ENCODE measurements around the gene SERHL2. TPM values are rescaled to one million over a fixed set of nuclear protein-coding genes. Genes with fewer than 3 reads are reported as not detected.
"Not testable (repeated sequence)": the region's sequence is repeated elsewhere in the genome, so short reads cannot be mapped to it uniquely, and the experiment has no call there.

Gene SERHL2
- total and polyA plus RNA-seq, 8 donors, result 0.23 to 3.6 (median 0.72) TPM

GRCh38 chr22:42522546-42522945, 31.2 kb upstream of the SERHL2 start:
- no peak for TF ChIP-seq CTCF (IDR thresholded peaks at IDR 0.05)
- FAIRE-seq, result no peak
- 91 to 96% methylated on average over 12 to 15 of the region's 15 CpGs for WGBS, 2 donors

GRCh38 chr22:42528591-42529307, 25.0 kb upstream of the SERHL2 start:
- intact Hi-C loops (cut with DNase I), result no loop called here
- no peaks in the 10 kb centered on the region for H3K9me3 ChIP-seq
- no peak overlapping the region for H3K4me3 ChIP-seq
- H3K36me3 ChIP-seq, result no peaks in the 10 kb centered on the region
- no peaks in the 10 kb centered on the region for H3K4me1 ChIP-seq
- no peak overlapping the region for H3K27ac ChIP-seq
- FAIRE-seq (no peak), DNase-seq (no peak), ATAC-seq (no peak)
- WGBS, 2 donors, result 85 to 98% methylated on average over 6 to 11 of the region's 11 CpGs
- no peaks in the 10 kb centered on the region for H3K27me3 ChIP-seq
- TF ChIP-seq CTCF (IDR thresholded peaks at IDR 0.05), result no peak

More at GRCh38 chr22:42522546-42522945, 31.2 kb upstream of the SERHL2 start:
- no peaks in the 10 kb centered on the region for H3K27me3 ChIP-seq
- H3K36me3 ChIP-seq, result no peaks in the 10 kb centered on the region
- intact Hi-C loops (cut with DNase I), result no loop called here
- ATAC-seq (no peak), DNase-seq (no peak)
- H3K4me1 ChIP-seq, result no peaks in the 10 kb centered on the region
- H3K4me3 ChIP-seq, result no peak overlapping the region
- no peak overlapping the region for H3K27ac ChIP-seq
- no peaks in the 10 kb centered on the region for H3K9me3 ChIP-seq

- H3K4me3 ChIP-seq; H3K27me3 ChIP-seq; intact Hi-C loops (cut with DNase I); FAIRE-seq; DNase-seq; H3K4me1 ChIP-seq; H3K36me3 ChIP-seq; ATAC-seq; H3K27ac ChIP-seq; H3K9me3 ChIP-seq: not testable (repeated sequence)
- 81 to 95% methylated on average over 8 of the region's 8 CpGs for WGBS, 2 donors
These were observed 24.3 kb upstream of the SERHL2 start for GRCh38 chr22:42529435-42529834.

GRCh38 chr22:42531401-42532084, 22.2 kb upstream of the SERHL2 start:
- H3K4me1 ChIP-seq; ATAC-seq; H3K9me3 ChIP-seq; H3K27me3 ChIP-seq; DNase-seq; FAIRE-seq; intact Hi-C loops (cut with DNase I); H3K27ac ChIP-seq; H3K36me3 ChIP-seq; H3K4me3 ChIP-seq: not testable (repeated sequence)
- WGBS, 2 donors, result 71 to 84% methylated on average over 24 of the region's 24 CpGs

GRCh38 chr22:42533638-42533977, 20.1 kb upstream of the SERHL2 start:
- 82 to 93% methylated on average over 6 to 8 of the region's 8 CpGs for WGBS, 2 donors
- Histone ChIP-seq H3K36me3 (no peaks in the 10 kb centered on the region), H3K27ac (peak overlapping the region in 1 of 4 donors; percentile 62), H3K27me3 (no peaks in the 10 kb centered on the region), H3K4me3 (no peak overlapping the region), H3K9me3 (no peaks in the 10 kb centered on the region), H3K4me1 (no peaks in the 10 kb centered on the region)
- ATAC-seq, result no peak
- no peak for TF ChIP-seq CTCF (IDR thresholded peaks at IDR 0.05)
- no peak for FAIRE-seq
- intact Hi-C loops (cut with DNase I), result no loop called here
- DNase-seq, result no peak

- H3K27me3 ChIP-seq; ATAC-seq; intact Hi-C loops (cut with DNase I); FAIRE-seq; H3K4me3 ChIP-seq; DNase-seq; H3K27ac ChIP-seq; H3K4me1 ChIP-seq; H3K36me3 ChIP-seq; H3K9me3 ChIP-seq: not testable (repeated sequence)
- 57 to 89% methylated on average over 3 to 4 of the region's 14 CpGs for WGBS, 2 donors
These were observed 18.5 kb upstream of the SERHL2 start for GRCh38 chr22:42535082-42535731.

All from pancreas (tissue), 10 donors.